CD14-positive monocyte (primary cell): Measurements from ENCODE around the gene COL24A1. TPM values are rescaled to one million over a fixed set of nuclear protein-coding genes. Genes with fewer than 3 reads are reported as not detected.

Experiments
- DNase-seq, 3 donors: peaks; one replicate each; pipeline ENCODE4 v3.0.0-alpha.2; 2011 to 2022
- H2AFZ ChIP-seq: 2 replicates; pipeline ENCODE4 v1.6.0; 2012; ENCODE audit warnings: mild to moderate bottlenecking, low read depth, low read length, inconsistent platforms; ENCODE audit not compliant: insufficient read depth, poor library complexity, severe bottlenecking
- H3K27ac ChIP-seq, 2 donors: 1 replicate in 1 of 2; 2 replicates in 1 of 2; pipeline ENCODE4 v1.5.1; 2012 to 2013; ENCODE audit warnings: low read length in 2 of 2, control low read depth in 1 of 2, inconsistent platforms in 1 of 2, low read depth in 1 of 2, mild to moderate bottlenecking in 1 of 2
- H3K27me3 ChIP-seq, 2 donors: one replicate each; pipeline versions ENCODE4 v1.6.0 to v1.6.1; 2011 to 2013; ENCODE audit warnings: low read length in 2 of 2; ENCODE audit not compliant: control insufficient read depth in 2 of 2, insufficient read depth in 2 of 2
- H3K36me3 ChIP-seq, 2 donors: replicated peaks in 1 of 2; 1 replicate in 1 of 2; 2 replicates in 1 of 2; pipeline versions ENCODE4 v1.5.1 to v1.6.1; 2012 to 2013; ENCODE audit warnings: low read length in 2 of 2, control low read depth in 1 of 2, inconsistent platforms in 1 of 2, mild to moderate bottlenecking in 1 of 2; ENCODE audit not compliant: insufficient read depth in 2 of 2, control insufficient read depth in 1 of 2
- H3K4me1 ChIP-seq, 2 donors: 1 replicate in 1 of 2; 2 replicates in 1 of 2; pipeline versions ENCODE4 v1.5.1 to v1.6.1; 2012 to 2013; ENCODE audit warnings: low read length in 2 of 2, control low read depth in 1 of 2, inconsistent platforms in 1 of 2, mild to moderate bottlenecking in 1 of 2, moderate library complexity in 1 of 2; ENCODE audit not compliant: insufficient read depth in 2 of 2, control insufficient read depth in 1 of 2
- H3K4me2 ChIP-seq: replicated peaks from 2 replicates; pipeline ENCODE3; 2012; ENCODE audit warnings: low read length, moderate library complexity, mild to moderate bottlenecking; ENCODE audit not compliant: poor library complexity, severe bottlenecking; ENCODE audit errors: extremely low read depth
- H3K4me3 ChIP-seq, 3 experiments: fragments of 200-600 bp in 1 of 3; sonication (generic) in 1 of 3; replicated peaks in 1 of 3; 1 replicate in 2 of 3; 2 replicates in 1 of 3; pipeline ENCODE4 v1.5.1; 2011 to 2013; ENCODE audit warnings: low read length in 3 of 3, mild to moderate bottlenecking in 3 of 3, control low read depth in 2 of 3, low read depth in 2 of 3, inconsistent platforms in 1 of 3, moderate library complexity in 1 of 3
- H3K79me2 ChIP-seq: 2 replicates; pipeline ENCODE4 v1.6.0; 2012; ENCODE audit warnings: mild to moderate bottlenecking, control low read depth, inconsistent platforms, low read length, moderate library complexity; ENCODE audit not compliant: insufficient read depth
- H3K9ac ChIP-seq: 2 replicates; pipeline ENCODE4 v1.6.0; 2017; ENCODE audit warnings: low read length, mild to moderate bottlenecking; ENCODE audit not compliant: insufficient read depth, poor library complexity, severe bottlenecking
- H3K9me3 ChIP-seq, 2 donors: replicated peaks in 1 of 2; 1 replicate in 1 of 2; 2 replicates in 1 of 2; pipeline versions ENCODE4 v1.5.1 to v1.6.1; 2012 to 2013; ENCODE audit warnings: low read length in 2 of 2, control low read depth in 1 of 2; ENCODE audit not compliant: control insufficient read depth in 1 of 2, insufficient read depth in 1 of 2
- H4K20me1 ChIP-seq: 2 replicates; pipeline ENCODE4 v1.6.0; 2012; ENCODE audit warnings: mild to moderate bottlenecking, low read length, control low read depth, moderate library complexity; ENCODE audit not compliant: insufficient read depth
- H3K27ac Mint-ChIP-seq, 7 donors: one replicate each; pipeline ENCODE4 v1.8.0; 2020; ENCODE audit warnings: mild to moderate bottlenecking in 7 of 7, mixed read lengths in 7 of 7, moderate library complexity in 6 of 7, inconsistent platforms in 2 of 7
- H3K27me3 Mint-ChIP-seq, 3 donors: one replicate each; pipeline ENCODE4 v1.8.0; 2021 to 2022; ENCODE audit warnings: low read depth in 3 of 3, mild to moderate bottlenecking in 3 of 3, mixed read lengths in 3 of 3, moderate library complexity in 3 of 3, inconsistent platforms in 1 of 3
- H3K36me3 Mint-ChIP-seq, 2 donors: one replicate each; pipeline ENCODE4 v1.8.0; 2020; ENCODE audit warnings: mixed read lengths in 2 of 2, inconsistent platforms in 1 of 2, mild to moderate bottlenecking in 1 of 2
- H3K4me1 Mint-ChIP-seq: one replicate; pipeline ENCODE4 v1.8.0; 2020; ENCODE audit warnings: mild to moderate bottlenecking, mixed read lengths
- H3K4me3 Mint-ChIP-seq, 2 donors: one replicate each; pipeline ENCODE4 v1.8.0; 2020; ENCODE audit warnings: mild to moderate bottlenecking in 2 of 2, mixed read lengths in 2 of 2, moderate library complexity in 1 of 2
- H3K9me3 Mint-ChIP-seq, 7 donors: one replicate each; pipeline ENCODE4 v1.8.0; 2020 to 2022; ENCODE audit warnings: mixed read lengths in 7 of 7, mild to moderate bottlenecking in 6 of 7, moderate library complexity in 6 of 7, inconsistent platforms in 2 of 7
- WGBS: methylation state at CpG from one replicate; pipeline ENCODE4 v1.1.5; 2013; ENCODE audit warnings: missing lambda C conversion rate; ENCODE audit not compliant: insufficient coverage; 5-methylcytosine and 5-hydroxymethylcytosine counted together
- intact Hi-C, 2 donors: fragments of 100-400 bp; cut with micrococcal nuclease; formaldehyde crosslinking; loops; one replicate each; pipeline versions ENCODE4 v1.15.0 to v1.15.1; 2023
- polyA plus RNA-seq, 3 donors: library from polyadenylated mRNA; depleted of rRNA in 1 of 3; unstranded in 2 of 3; stranded (reverse) in 1 of 3; fragments of 300-500 nt in 2 of 3; fragments of >200 nt in 1 of 3; fragmentation: Illumina TruSeq in 2 of 3; gene quantifications; 1 replicate in 2 of 3; 2 replicates in 1 of 3; pipeline ENCODE4 v1.2.3, GENCODE V29; 2012 to 2021
- TF ChIP-seq, protein P1 (sequence below): fragments of 200-600 bp; IDR thresholded peaks from one replicate; pipeline ENCODE4 v1.8.0; 2022; ENCODE audit warnings: antibody characterized with exemption, mild to moderate bottlenecking

Gene COL24A1
- polyA plus RNA-seq, 3 donors = 0.05 to 0.13 TPM; not detected in 1

DNA sequence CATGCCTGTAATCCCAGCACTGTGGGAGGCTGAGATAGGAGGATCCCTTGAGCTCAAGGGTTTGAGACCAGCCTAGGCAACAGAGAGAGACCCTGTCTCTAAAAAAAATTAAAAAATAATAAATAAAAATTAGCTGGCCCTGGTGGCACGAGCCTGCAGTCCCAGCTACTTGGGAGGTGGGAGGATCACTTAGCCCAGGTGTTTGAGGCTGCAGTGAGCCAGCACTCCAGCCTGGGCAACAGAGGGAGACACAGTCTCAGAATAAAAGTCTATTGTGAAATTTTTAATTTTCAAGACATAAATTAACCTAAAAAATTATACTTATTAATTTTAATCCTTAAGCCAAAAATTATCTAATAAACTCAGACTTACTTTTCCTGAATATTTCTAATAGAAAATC is 317.1 kb downstream of the COL24A1 start:
- H2AFZ ChIP-seq = no peak overlapping the region
- TF ChIP-seq, protein P1, sequence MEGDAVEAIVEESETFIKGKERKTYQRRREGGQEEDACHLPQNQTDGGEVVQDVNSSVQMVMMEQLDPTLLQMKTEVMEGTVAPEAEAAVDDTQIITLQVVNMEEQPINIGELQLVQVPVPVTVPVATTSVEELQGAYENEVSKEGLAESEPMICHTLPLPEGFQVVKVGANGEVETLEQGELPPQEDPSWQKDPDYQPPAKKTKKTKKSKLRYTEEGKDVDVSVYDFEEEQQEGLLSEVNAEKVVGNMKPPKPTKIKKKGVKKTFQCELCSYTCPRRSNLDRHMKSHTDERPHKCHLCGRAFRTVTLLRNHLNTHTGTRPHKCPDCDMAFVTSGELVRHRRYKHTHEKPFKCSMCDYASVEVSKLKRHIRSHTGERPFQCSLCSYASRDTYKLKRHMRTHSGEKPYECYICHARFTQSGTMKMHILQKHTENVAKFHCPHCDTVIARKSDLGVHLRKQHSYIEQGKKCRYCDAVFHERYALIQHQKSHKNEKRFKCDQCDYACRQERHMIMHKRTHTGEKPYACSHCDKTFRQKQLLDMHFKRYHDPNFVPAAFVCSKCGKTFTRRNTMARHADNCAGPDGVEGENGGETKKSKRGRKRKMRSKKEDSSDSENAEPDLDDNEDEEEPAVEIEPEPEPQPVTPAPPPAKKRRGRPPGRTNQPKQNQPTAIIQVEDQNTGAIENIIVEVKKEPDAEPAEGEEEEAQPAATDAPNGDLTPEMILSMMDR = no peak
- H3K4me1 ChIP-seq = no peaks in the 10 kb centered on the region
- H3K4me3 ChIP-seq = no peak overlapping the region
- no peaks in the 10 kb centered on the region for H4K20me1 ChIP-seq
- intact Hi-C loops = no loop called here
- no peak overlapping the region for H3K4me3 Mint-ChIP-seq
- no peaks in the 10 kb centered on the region for H3K36me3 ChIP-seq
- no peaks in the 10 kb centered on the region for H3K36me3 Mint-ChIP-seq
- H3K4me2 ChIP-seq = no peak overlapping the region
- H3K9ac ChIP-seq = no peak overlapping the region
- no peaks in the 10 kb centered on the region for H3K79me2 ChIP-seq
- no peaks in the 10 kb centered on the region for H3K9me3 Mint-ChIP-seq
- DNase-seq = no peak
- no CpG with 5 or more reads among the region's 1 CpG for WGBS
- no peak overlapping the region for H3K27ac ChIP-seq
- no peak overlapping the region for H3K27ac Mint-ChIP-seq
- no peaks in the 10 kb centered on the region for H3K9me3 ChIP-seq
- no peaks in the 10 kb centered on the region for H3K27me3 ChIP-seq
- H3K4me1 Mint-ChIP-seq = peaks cover 6% of the 10 kb centered on the region
- H3K27me3 Mint-ChIP-seq = peaks cover 0 to 2% (median 0%) of the 10 kb centered on the region in 3 donors

DNA sequence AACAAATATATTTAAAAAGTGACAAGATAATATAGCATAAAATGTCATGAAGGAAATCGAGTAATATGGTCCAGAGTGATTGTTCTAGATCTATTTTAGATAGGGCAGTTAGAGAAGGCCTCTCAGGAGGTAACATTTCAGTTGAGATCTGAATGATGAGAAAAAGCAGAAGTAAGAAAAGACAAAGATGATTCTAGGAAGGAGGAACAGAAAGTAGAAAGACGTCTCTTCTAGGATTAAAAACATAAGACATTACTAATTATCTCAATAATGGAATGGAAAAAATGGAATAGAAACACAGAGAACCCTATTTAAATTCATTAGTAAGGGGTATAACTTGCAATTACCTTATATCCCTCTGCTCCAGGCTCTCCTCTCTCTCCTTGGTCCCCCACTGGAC is 318.3 kb downstream of the COL24A1 start:
- intact Hi-C loops = no loop called here

More for the DNA sequence above, 318.3 kb downstream of the COL24A1 start:
- Histone ChIP-seq H3K27me3 (no peaks in the 10 kb centered on the region), H3K9me3 (no peaks in the 10 kb centered on the region), H2AFZ (no peak overlapping the region), H3K27ac (no peak overlapping the region), H4K20me1 (no peaks in the 10 kb centered on the region), H3K4me3 (no peak overlapping the region), H3K36me3 (no peaks in the 10 kb centered on the region), H3K79me2 (no peaks in the 10 kb centered on the region), H3K4me2 (no peak overlapping the region), H3K4me1 (no peaks in the 10 kb centered on the region), H3K9ac (no peak overlapping the region)
- Mint-ChIP-seq H3K27me3 (peaks cover 0 to 2% (median 0%) of the 10 kb centered on the region in 3 donors), H3K27ac (no peak overlapping the region), H3K4me1 (peaks cover 6% of the 10 kb centered on the region), H3K9me3 (peaks cover 0 to 2% (median 0%) of the 10 kb centered on the region in 7 donors), H3K4me3 (no peak overlapping the region), H3K36me3 (peaks cover 0 to 4% of the 10 kb centered on the region in 2 donors)
- no peak for DNase-seq
- WGBS = 43% methylated on average over 1 of the region's 2 CpGs
- TF ChIP-seq, protein P1 = no peak
